ENCODE measurements around the gene CRABP2. TPM values are rescaled to one million over a fixed set of nuclear protein-coding genes. Genes with fewer than 3 reads are reported as not detected.

The CRABP2 gene
- total and polyA plus RNA-seq, 10 of the 15 experiments (the other 5 are each of a cell fraction or from before 2014, with no cell fraction given), result 0.21 to 1.3 (median 0.41) TPM

GRCh38 chr1:156748670-156749418 lies 43.5 kb upstream of the CRABP2 start (continued):
- TF ChIP-seq RAD51 (IDR thresholded peaks at IDR 0.05) (peak; percentile 92), SMC3 (IDR thresholded peaks at IDR 0.05; ENCODE audit: borderline replicate concordance, low read length) (no peak), BMI1 (IDR thresholded peaks at IDR 0.05; ENCODE audit: borderline replicate concordance) (no peak), NFYA (IDR thresholded peaks at IDR 0.05; ENCODE audit: borderline replicate concordance, low read depth, low read length) (no peak), HDGF (IDR thresholded peaks at IDR 0.05) (0 out of 2 replicates have a peak, but pooled peaks have one; percentile 44), MXI1 (IDR thresholded peaks at IDR 0.05; ENCODE audit: low read depth, low read length) (0 out of 2 replicates have a peak, but pooled peaks have one; percentile 20), E4F1 (IDR thresholded peaks at IDR 0.05; ENCODE audit: borderline replicate concordance, partially characterized antibody) (no peak), SP1 (IDR thresholded peaks at IDR 0.05; ENCODE audit: low read depth, low read length) (no peak), TCF3 (IDR thresholded peaks at IDR 0.05; ENCODE audit: borderline replicate concordance, insufficient read depth, low read depth, low read length) (no peak), YY1 (IDR thresholded peaks at IDR 0.05; ENCODE audit: low read depth, low read length) (peak; percentile 79), ZNF207 (IDR thresholded peaks at IDR 0.05; ENCODE audit: borderline replicate concordance) (no peak), PBX3 (IDR thresholded peaks at IDR 0.05; ENCODE audit: insufficient replicate concordance, low read depth, low read length) (no peak), POLR2A (IDR thresholded peaks at IDR 0.05; ENCODE audit: low read depth, low read length) (peak; percentile 10; the same call in 1 of the 2 replicates), RFX5 (IDR thresholded peaks at IDR 0.05; ENCODE audit: low read depth, low read length) (no peak), MAX (IDR thresholded peaks at IDR 0.05; ENCODE audit: low read depth, low read length) (no peak; the same call in 1 of the 2 replicates), SIN3A (IDR thresholded peaks at IDR 0.05; ENCODE audit: low read depth, low read length) (no peak), IKZF1 (conservative IDR thresholded peaks at IDR 0.05) (peak; percentile 88), NBN (IDR thresholded peaks at IDR 0.05) (peak; percentile 68), CBFB (IDR thresholded peaks at IDR 0.05; ENCODE audit: low read depth) (0 out of 2 replicates have a peak, but pooled peaks have one; percentile 34), SMAD5 (IDR thresholded peaks at IDR 0.05; ENCODE audit: low read depth) (no peak)
- TF ChIP-seq, protein P1, sequence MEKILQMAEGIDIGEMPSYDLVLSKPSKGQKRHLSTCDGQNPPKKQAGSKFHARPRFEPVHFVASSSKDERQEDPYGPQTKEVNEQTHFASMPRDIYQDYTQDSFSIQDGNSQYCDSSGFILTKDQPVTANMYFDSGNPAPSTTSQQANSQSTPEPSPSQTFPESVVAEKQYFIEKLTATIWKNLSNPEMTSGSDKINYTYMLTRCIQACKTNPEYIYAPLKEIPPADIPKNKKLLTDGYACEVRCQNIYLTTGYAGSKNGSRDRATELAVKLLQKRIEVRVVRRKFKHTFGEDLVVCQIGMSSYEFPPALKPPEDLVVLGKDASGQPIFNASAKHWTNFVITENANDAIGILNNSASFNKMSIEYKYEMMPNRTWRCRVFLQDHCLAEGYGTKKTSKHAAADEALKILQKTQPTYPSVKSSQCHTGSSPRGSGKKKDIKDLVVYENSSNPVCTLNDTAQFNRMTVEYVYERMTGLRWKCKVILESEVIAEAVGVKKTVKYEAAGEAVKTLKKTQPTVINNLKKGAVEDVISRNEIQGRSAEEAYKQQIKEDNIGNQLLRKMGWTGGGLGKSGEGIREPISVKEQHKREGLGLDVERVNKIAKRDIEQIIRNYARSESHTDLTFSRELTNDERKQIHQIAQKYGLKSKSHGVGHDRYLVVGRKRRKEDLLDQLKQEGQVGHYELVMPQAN (conservative IDR thresholded peaks at IDR 0.05), result no peak
- TF ChIP-seq, protein P2, sequence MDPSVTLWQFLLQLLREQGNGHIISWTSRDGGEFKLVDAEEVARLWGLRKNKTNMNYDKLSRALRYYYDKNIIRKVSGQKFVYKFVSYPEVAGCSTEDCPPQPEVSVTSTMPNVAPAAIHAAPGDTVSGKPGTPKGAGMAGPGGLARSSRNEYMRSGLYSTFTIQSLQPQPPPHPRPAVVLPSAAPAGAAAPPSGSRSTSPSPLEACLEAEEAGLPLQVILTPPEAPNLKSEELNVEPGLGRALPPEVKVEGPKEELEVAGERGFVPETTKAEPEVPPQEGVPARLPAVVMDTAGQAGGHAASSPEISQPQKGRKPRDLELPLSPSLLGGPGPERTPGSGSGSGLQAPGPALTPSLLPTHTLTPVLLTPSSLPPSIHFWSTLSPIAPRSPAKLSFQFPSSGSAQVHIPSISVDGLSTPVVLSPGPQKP (IDR thresholded peaks at IDR 0.05; ENCODE audit: low read depth, low read length), result 0 out of 2 replicates have a peak, but pooled peaks have one; percentile 31
- TF ChIP-seq, protein P3, sequence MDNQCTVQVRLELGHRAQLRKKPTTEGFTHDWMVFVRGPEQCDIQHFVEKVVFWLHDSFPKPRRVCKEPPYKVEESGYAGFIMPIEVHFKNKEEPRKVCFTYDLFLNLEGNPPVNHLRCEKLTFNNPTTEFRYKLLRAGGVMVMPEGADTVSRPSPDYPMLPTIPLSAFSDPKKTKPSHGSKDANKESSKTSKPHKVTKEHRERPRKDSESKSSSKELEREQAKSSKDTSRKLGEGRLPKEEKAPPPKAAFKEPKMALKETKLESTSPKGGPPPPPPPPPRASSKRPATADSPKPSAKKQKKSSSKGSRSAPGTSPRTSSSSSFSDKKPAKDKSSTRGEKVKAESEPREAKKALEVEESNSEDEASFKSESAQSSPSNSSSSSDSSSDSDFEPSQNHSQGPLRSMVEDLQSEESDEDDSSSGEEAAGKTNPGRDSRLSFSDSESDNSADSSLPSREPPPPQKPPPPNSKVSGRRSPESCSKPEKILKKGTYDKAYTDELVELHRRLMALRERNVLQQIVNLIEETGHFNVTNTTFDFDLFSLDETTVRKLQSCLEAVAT (IDR thresholded peaks at IDR 0.05), result peak; percentile 46; the same call in 1 of the 2 replicates

Data from GM12878 (cell line).